Activated T-helper 17 cell treated with anti-CD3 and anti-CD28 coated beads, Interleukin-2, amount 50 U/mL, for 72 hours (primary cell): ENCODE measurements around the gene PRPF38A. TPM values are rescaled to one million over a fixed set of nuclear protein-coding genes. Genes with fewer than 3 reads are reported as not detected.
"Not testable (repeated sequence)": the region's sequence is repeated elsewhere in the genome, so short reads cannot be mapped to it uniquely, and the experiment has no call there.

Source experiments
- ATAC-seq: fragments of 150-1000 bp; cut with Tn5 transposase; replicated peaks from 2 replicates; pipeline ENCODE4 v1.10.0; 2021; ENCODE audit warnings: mild to moderate bottlenecking, moderate library complexity
- H3K27ac Mint-ChIP-seq: one replicate; pipeline ENCODE4 v1.8.0; 2022; ENCODE audit warnings: mixed read lengths
- H3K27me3 Mint-ChIP-seq: one replicate; pipeline ENCODE4 v1.8.0; 2022; ENCODE audit warnings: mixed read lengths
- H3K36me3 Mint-ChIP-seq: one replicate; pipeline ENCODE4 v1.8.0; 2022; ENCODE audit warnings: low read depth, mild to moderate bottlenecking, mixed read lengths
- H3K4me1 Mint-ChIP-seq: one replicate; pipeline ENCODE4 v1.8.0; 2022; ENCODE audit warnings: mixed read lengths
- H3K4me3 Mint-ChIP-seq: one replicate; pipeline ENCODE4 v1.8.0; 2022; ENCODE audit warnings: mild to moderate bottlenecking, mixed read lengths
- H3K9me3 Mint-ChIP-seq: one replicate; pipeline ENCODE4 v1.8.0; 2022; ENCODE audit warnings: mixed read lengths
- total RNA-seq, 2 donors: library from RNA; stranded (reverse); gene quantifications; one replicate each; pipeline ENCODE4 v1.2.3, GENCODE V29; 2022

PRPF38A gene
- total RNA-seq, 2 donors from 2014 or later: 63.1 to 82.5 TPM

GRCh38 chr1:52367272-52367671 lies 37.1 kb upstream of the PRPF38A start:
- H3K4me3 Mint-ChIP-seq: peak overlapping the region; percentile 99
- no peak overlapping the region for H3K27ac Mint-ChIP-seq
- no peaks in the 10 kb centered on the region for H3K9me3 Mint-ChIP-seq
- ATAC-seq: no peak
- H3K4me1 Mint-ChIP-seq: peaks cover 11% of the 10 kb centered on the region
- H3K27me3 Mint-ChIP-seq: no peaks in the 10 kb centered on the region
- peaks cover 26% of the 10 kb centered on the region for H3K36me3 Mint-ChIP-seq

- Mint-ChIP-seq H3K27me3 (no peaks in the 10 kb centered on the region), H3K4me1 (peaks cover 6% of the 10 kb centered on the region), H3K9me3 (no peaks in the 10 kb centered on the region), H3K36me3 (peaks cover 31% of the 10 kb centered on the region), H3K27ac (no peak overlapping the region), H3K4me3 (peak overlapping the region; percentile 44)
- ATAC-seq: no peak
These were observed 35.8 kb upstream of the PRPF38A start for GRCh38 chr1:52368383-52369172.

DNA sequence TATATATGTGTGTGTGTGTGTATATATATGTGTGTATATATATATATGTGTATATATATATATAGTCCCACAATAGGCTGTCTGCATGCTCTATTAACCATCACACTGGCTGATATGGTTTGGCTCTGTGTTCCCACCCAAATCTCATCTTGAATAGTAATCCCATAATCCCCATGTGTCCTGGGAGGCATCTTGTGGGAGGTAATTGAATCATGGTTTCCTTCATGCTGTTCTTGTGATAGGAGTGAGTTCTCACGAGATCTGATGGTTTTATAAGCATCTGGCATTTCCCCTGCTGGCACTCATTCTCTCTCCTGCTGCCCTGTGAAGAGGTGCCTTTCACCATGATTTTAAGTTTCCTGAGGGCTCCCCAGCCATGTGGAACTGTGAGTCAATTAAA lies 34.6 kb upstream of the PRPF38A start:
- not testable (repeated sequence) for H3K4me1 Mint-ChIP-seq, H3K9me3 Mint-ChIP-seq, H3K27me3 Mint-ChIP-seq, ATAC-seq, H3K27ac Mint-ChIP-seq, H3K4me3 Mint-ChIP-seq
- H3K36me3 Mint-ChIP-seq: peaks cover 44% of the 10 kb centered on the region

DNA sequence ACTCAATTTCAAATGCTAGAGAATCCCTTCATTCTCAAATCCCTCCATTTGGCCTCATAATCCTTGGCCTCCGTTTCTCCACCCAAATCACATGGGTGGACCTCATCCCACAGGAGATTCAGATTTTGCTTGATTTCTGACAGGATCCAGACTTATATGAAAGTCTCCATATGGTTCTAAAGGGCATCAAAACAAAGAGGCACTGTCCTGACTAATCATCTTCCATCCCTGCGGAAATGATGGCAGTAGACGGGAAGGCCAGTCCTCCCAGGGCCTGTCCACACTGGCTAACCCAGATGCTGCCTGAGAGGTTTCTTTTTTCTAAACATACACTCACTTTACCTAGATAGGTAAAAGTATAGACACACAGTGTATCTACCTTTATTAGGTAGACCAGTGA lies 19.0 kb upstream of the PRPF38A start:
- H3K36me3 Mint-ChIP-seq: peaks cover 100% of the 10 kb centered on the region
- H3K4me1 Mint-ChIP-seq: no peaks in the 10 kb centered on the region

GRCh38 chr1:52386458-52386857 lies 17.9 kb upstream of the PRPF38A start:
- Mint-ChIP-seq H3K27ac (no peak overlapping the region), H3K4me1 (no peaks in the 10 kb centered on the region), H3K4me3 (no peak overlapping the region), H3K27me3 (no peaks in the 10 kb centered on the region), H3K9me3 (no peaks in the 10 kb centered on the region), H3K36me3 (peaks cover 100% of the 10 kb centered on the region)
- ATAC-seq: no peak

More for the DNA sequence above, 19.0 kb upstream of the PRPF38A start:
- ATAC-seq: no peak
- Mint-ChIP-seq H3K9me3 (no peaks in the 10 kb centered on the region), H3K27me3 (no peaks in the 10 kb centered on the region), H3K4me3 (no peak overlapping the region), H3K27ac (no peak overlapping the region)

DNA sequence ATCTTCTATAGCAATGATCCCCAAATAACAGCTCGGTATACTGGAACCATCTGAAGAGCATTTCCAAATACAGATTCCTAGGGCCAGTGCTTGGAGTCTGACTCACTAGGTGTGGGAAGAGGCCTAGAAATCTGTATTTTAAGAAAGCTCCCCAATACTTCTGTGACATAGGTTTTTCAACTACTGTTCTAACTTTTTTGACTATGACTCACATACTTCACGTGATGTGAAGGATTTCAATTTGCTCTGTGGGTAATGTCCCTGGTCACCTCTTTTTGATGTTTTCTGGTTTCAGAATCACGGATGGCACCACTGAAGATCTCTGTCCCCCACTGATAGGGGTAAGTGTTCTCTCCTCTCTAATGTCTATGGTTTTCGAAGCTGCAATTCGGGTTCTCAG lies 11.2 kb upstream of the PRPF38A start:
- no peaks in the 10 kb centered on the region for H3K27me3 Mint-ChIP-seq
- H3K36me3 Mint-ChIP-seq: peaks cover 100% of the 10 kb centered on the region
- peaks cover 5% of the 10 kb centered on the region for H3K4me1 Mint-ChIP-seq
- no peak overlapping the region for H3K27ac Mint-ChIP-seq
- no peaks in the 10 kb centered on the region for H3K9me3 Mint-ChIP-seq
- no peak overlapping the region for H3K4me3 Mint-ChIP-seq
- peak; percentile 52 for ATAC-seq

DNA sequence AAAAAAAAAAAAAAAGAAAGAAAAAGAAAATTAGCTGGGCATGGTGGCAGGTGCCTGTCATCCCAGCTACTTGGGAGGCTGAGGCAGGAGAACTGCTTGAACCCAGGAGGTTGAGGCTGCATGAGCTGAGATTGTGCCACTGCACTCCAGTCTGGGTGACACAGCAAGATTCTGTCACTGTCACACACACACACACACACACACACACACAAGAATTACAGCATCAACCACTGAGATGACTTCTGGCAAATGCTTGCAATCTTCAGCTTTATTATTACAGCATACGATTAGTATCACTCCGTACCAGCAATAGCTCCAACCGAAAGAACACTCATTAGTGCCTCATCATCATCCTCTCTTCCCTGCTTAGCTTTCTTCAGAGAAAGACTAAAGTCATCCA lies 4.8 kb upstream of the PRPF38A start:
- H3K27me3 Mint-ChIP-seq: no peaks in the 10 kb centered on the region
- no peak for ATAC-seq
- H3K36me3 Mint-ChIP-seq: peaks cover 97% of the 10 kb centered on the region
- H3K27ac Mint-ChIP-seq: no peak overlapping the region
- H3K4me1 Mint-ChIP-seq: peaks cover 16% of the 10 kb centered on the region
- no peaks in the 10 kb centered on the region for H3K9me3 Mint-ChIP-seq
- H3K4me3 Mint-ChIP-seq: no peak overlapping the region

GRCh38 chr1:52400131-52400530 lies 4.3 kb upstream of the PRPF38A start:
- Mint-ChIP-seq H3K27me3 (no peaks in the 10 kb centered on the region), H3K4me3 (no peak overlapping the region), H3K4me1 (peaks cover 16% of the 10 kb centered on the region), H3K36me3 (peaks cover 95% of the 10 kb centered on the region), H3K9me3 (no peaks in the 10 kb centered on the region), H3K27ac (no peak overlapping the region)
- no peak for ATAC-seq

GRCh38 chr1:52402860-52403240 lies 1.6 kb upstream of the PRPF38A start:
- Mint-ChIP-seq H3K36me3 (peaks cover 95% of the 10 kb centered on the region), H3K4me1 (peaks cover 18% of the 10 kb centered on the region), H3K4me3 (peak overlapping the region; percentile 94), H3K27me3 (no peaks in the 10 kb centered on the region), H3K9me3 (no peaks in the 10 kb centered on the region), H3K27ac (peak overlapping the region; percentile 88)
- ATAC-seq: no peak

GRCh38 chr1:52403566-52404115 lies 761 bp upstream of the PRPF38A start:
- Mint-ChIP-seq H3K4me1 (peaks cover 19% of the 10 kb centered on the region), H3K36me3 (peaks cover 94% of the 10 kb centered on the region), H3K27me3 (no peaks in the 10 kb centered on the region), H3K4me3 (peak overlapping the region; percentile 94), H3K27ac (peak overlapping the region; percentile 88), H3K9me3 (no peaks in the 10 kb centered on the region)
- peak; percentile 68 for ATAC-seq

DNA sequence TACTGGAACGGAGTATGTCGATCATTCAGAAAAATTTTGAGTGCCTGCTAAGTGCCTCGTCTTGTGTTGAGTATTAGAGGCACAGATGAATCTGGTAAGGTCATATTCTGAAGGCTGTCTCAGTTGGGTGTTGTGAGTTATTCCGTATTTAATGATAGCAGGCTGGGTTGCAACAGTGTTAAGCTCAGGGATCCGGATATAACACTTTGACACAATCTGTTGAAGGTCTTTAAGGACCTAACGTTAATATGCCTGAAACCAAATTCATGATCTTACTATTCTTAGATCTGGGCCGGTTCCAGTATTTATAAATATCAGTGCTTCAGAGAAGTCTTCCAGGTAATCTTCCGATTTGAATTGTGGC lies 555 bp downstream of the PRPF38A start:
- Mint-ChIP-seq H3K4me1 (peaks cover 24% of the 10 kb centered on the region), H3K27me3 (no peaks in the 10 kb centered on the region), H3K4me3 (peak overlapping the region; percentile 94), H3K27ac (peak overlapping the region; percentile 88), H3K36me3 (peaks cover 91% of the 10 kb centered on the region), H3K9me3 (no peaks in the 10 kb centered on the region)
- ATAC-seq: no peak

DNA sequence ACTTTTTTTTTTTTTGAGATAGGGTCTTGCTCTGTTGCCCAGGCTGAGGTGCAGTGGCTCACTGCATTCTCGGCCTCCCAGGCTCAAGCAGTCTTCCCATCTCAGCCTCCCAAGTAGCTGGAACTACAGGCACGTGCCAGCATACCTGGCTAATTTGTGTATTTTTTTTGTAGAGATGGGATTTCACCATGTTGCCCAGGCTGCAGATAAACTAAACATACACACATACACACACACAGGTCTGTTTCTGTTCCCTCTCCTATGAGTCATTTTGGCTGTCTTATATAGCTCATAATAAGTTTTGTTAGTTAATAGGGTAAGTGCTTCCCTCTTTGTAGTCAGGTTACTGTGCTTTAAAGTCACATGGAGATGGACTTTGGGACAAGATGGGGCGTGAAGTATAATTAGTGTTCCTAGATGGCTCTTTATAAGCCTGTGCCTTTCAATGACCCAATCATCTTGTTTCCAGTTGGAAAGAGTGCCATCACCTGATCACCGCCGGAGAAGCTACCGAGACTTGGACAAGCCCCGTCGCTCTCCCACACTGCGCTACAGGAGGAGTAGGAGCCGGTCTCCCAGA lies 9.1 kb downstream of the PRPF38A start:
- Mint-ChIP-seq H3K4me1 (peaks cover 16% of the 10 kb centered on the region), H3K27me3 (no peaks in the 10 kb centered on the region), H3K27ac (no peak overlapping the region), H3K9me3 (no peaks in the 10 kb centered on the region), H3K36me3 (peaks cover 97% of the 10 kb centered on the region), H3K4me3 (no peak overlapping the region)
- peak; percentile 24 for ATAC-seq

GRCh38 chr1:52414942-52415341 lies 10.5 kb downstream of the PRPF38A start:
- no peaks in the 10 kb centered on the region for H3K9me3 Mint-ChIP-seq
- H3K36me3 Mint-ChIP-seq: peaks cover 100% of the 10 kb centered on the region
- H3K27me3 Mint-ChIP-seq: no peaks in the 10 kb centered on the region
- no peak overlapping the region for H3K4me3 Mint-ChIP-seq
- peak overlapping the region; percentile 29 for H3K27ac Mint-ChIP-seq
- peak; percentile 34 for ATAC-seq
- peaks cover 15% of the 10 kb centered on the region for H3K4me1 Mint-ChIP-seq

GRCh38 chr1:52416811-52417210 lies 12.4 kb downstream of the PRPF38A start:
- no peaks in the 10 kb centered on the region for H3K27me3 Mint-ChIP-seq
- no peak overlapping the region for H3K27ac Mint-ChIP-seq
- H3K9me3 Mint-ChIP-seq: no peaks in the 10 kb centered on the region
- ATAC-seq: no peak
- peaks cover 97% of the 10 kb centered on the region for H3K36me3 Mint-ChIP-seq
- no peak overlapping the region for H3K4me3 Mint-ChIP-seq
- H3K4me1 Mint-ChIP-seq: peaks cover 15% of the 10 kb centered on the region

- Mint-ChIP-seq H3K4me1 (peaks cover 28% of the 10 kb centered on the region), H3K9me3 (no peaks in the 10 kb centered on the region), H3K36me3 (peaks cover 88% of the 10 kb centered on the region), H3K27ac (no peak overlapping the region), H3K27me3 (no peaks in the 10 kb centered on the region), H3K4me3 (no peak overlapping the region)
- ATAC-seq: no peak
These were observed 16.3 kb downstream of the PRPF38A start for GRCh38 chr1:52420713-52421112.
